Fibroblast of lung (primary cell): ENCODE data around the gene C17orf58. TPM values are rescaled to one million over a fixed set of nuclear protein-coding genes. Genes with fewer than 3 reads are reported as not detected.

Experiments
- DNase-seq, 2 donors: peaks; one replicate each; pipeline versions ENCODE4 v3.0.0 to v3.0.0-alpha.2; 2010; ENCODE audit warnings: low read depth in 2 of 2
- H2AFZ ChIP-seq: 2 replicates; pipeline ENCODE4 v1.5.1; 2012; ENCODE audit warnings: low read length, control low read depth, inconsistent platforms
- H3K27ac ChIP-seq: 2 replicates; pipeline ENCODE4 v1.5.1; 2011; ENCODE audit warnings: low read length, control low read depth; ENCODE audit not compliant: insufficient read depth
- H3K27me3 ChIP-seq: 2 replicates; pipeline ENCODE4 v1.5.1; 2011; ENCODE audit warnings: mild to moderate bottlenecking, low read length; ENCODE audit not compliant: control insufficient read depth, insufficient read depth
- H3K36me3 ChIP-seq: 2 replicates; pipeline ENCODE4 v1.5.1; 2011; ENCODE audit warnings: low read length; ENCODE audit not compliant: control insufficient read depth, insufficient read depth
- H3K4me1 ChIP-seq: 2 replicates; pipeline ENCODE4 v1.5.1; 2011; ENCODE audit warnings: low read length; ENCODE audit not compliant: control insufficient read depth, insufficient read depth; ENCODE audit errors: extremely low read depth
- H3K4me2 ChIP-seq: 2 replicates; pipeline ENCODE4 v1.5.1; 2011; ENCODE audit warnings: low read length, control low read depth; ENCODE audit not compliant: insufficient read depth; ENCODE audit errors: extremely low read depth
- H3K4me3 ChIP-seq, 4 experiments: fragments of 200-600 bp in 1 of 4; sonication (generic) in 1 of 4; replicated peaks in 1 of 4; 2 replicates each; pipeline ENCODE4 v1.5.1; 2011 to 2016; ENCODE audit warnings: low read length in 4 of 4, low read depth in 3 of 4, mild to moderate bottlenecking in 3 of 4, control low read depth in 2 of 4, inconsistent platforms in 1 of 4, mixed read lengths in 1 of 4; ENCODE audit not compliant: insufficient read depth in 1 of 4; ENCODE audit errors: control extremely low read depth in 1 of 4
- H3K79me2 ChIP-seq: 2 replicates; pipeline ENCODE4 v1.5.1; 2012; ENCODE audit warnings: mild to moderate bottlenecking, low read length, inconsistent platforms; ENCODE audit not compliant: control insufficient read depth, insufficient read depth
- H3K9ac ChIP-seq: 2 replicates; pipeline ENCODE4 v1.5.1; 2011; ENCODE audit warnings: mild to moderate bottlenecking, low read length, control low read depth; ENCODE audit not compliant: insufficient read depth
- H3K9me3 ChIP-seq: 2 replicates; pipeline ENCODE4 v1.5.1; 2012; ENCODE audit warnings: low read depth, low read length; ENCODE audit not compliant: control insufficient read depth, insufficient read depth
- H4K20me1 ChIP-seq: 2 replicates; pipeline ENCODE4 v1.5.1; 2011; ENCODE audit warnings: low read length; ENCODE audit not compliant: control insufficient read depth, insufficient read depth; ENCODE audit errors: extremely low read depth
- CTCF ChIP-seq, 2 donors: IDR thresholded peaks in 1 of 2; conservative IDR thresholded peaks in 1 of 2; 1 replicate in 1 of 2; 2 replicates in 1 of 2; pipeline ENCODE4 v1.5.1; 2011 to 2012; ENCODE audit warnings: low read length in 2 of 2, control low read depth in 1 of 2, inconsistent platforms in 1 of 2, low read depth in 1 of 2, mild to moderate bottlenecking in 1 of 2
- EZH2 ChIP-seq: IDR thresholded peaks from 2 replicates; pipeline ENCODE4 v1.5.1; 2012; ENCODE audit warnings: low read length, control low read depth, mild to moderate bottlenecking; ENCODE audit errors: missing control alignments
- polyA plus RNA-seq, 2 donors: library from polyadenylated mRNA; depleted of rRNA in 1 of 2; stranded (reverse) in 1 of 2; unstranded in 1 of 2; fragments of >200 nt; gene quantifications; 2 replicates each; pipeline ENCODE4 v1.2.1, GENCODE V29; 2011 to 2012; ENCODE audit warnings: missing spikeins in 1 of 2
- total RNA-seq: library from RNA; depleted of rRNA; stranded (reverse); fragments of >200 nt; gene quantifications from 2 replicates; pipeline ENCODE4 v1.2.1, GENCODE V29; 2014

C17orf58 gene
- total and polyA plus RNA-seq, 2 donors (not counting 1 experiment from before 2014, with no cell fraction given), result 10.6 to 17.0 TPM

GRCh38 chr17:67994817-67995569 lies 1.3 kb downstream of the C17orf58 start:
- no peaks in the 10 kb centered on the region for H4K20me1 ChIP-seq
- H3K27me3 ChIP-seq, result no peaks in the 10 kb centered on the region
- peak overlapping the region; percentile 98 for H3K4me2 ChIP-seq
- no peaks in the 10 kb centered on the region for H3K9me3 ChIP-seq
- peak overlapping the region; percentile 54 to 76 (median 57) for H3K4me3 ChIP-seq
- peak overlapping the region; percentile 52 for H3K9ac ChIP-seq
- H3K36me3 ChIP-seq, result no peaks in the 10 kb centered on the region
- H3K27ac ChIP-seq, result peak overlapping the region; percentile 34
- no peaks in the 10 kb centered on the region for H3K79me2 ChIP-seq
- DNase-seq, result peak; percentile 76 to 91
- TF ChIP-seq EZH2 (no peak), CTCF (conservative IDR thresholded peaks at IDR 0.05 in 1 of 2, IDR thresholded peaks at IDR 0.05 in 1 of 2; ENCODE audit: low read depth in 1 of 2, low read length in 2 of 2) (no peak)
- no peak overlapping the region for H2AFZ ChIP-seq
- H3K4me1 ChIP-seq, result peaks cover 9% of the 10 kb centered on the region

GRCh38 chr17:67993998-67994361 lies 2.3 kb downstream of the C17orf58 start:
- Histone ChIP-seq H3K4me1 (peaks cover 9% of the 10 kb centered on the region), H3K4me2 (peak overlapping the region; percentile 90), H2AFZ (peak overlapping the region; percentile 75), H3K9me3 (no peaks in the 10 kb centered on the region), H3K9ac (peak overlapping the region; percentile 81), H3K79me2 (no peaks in the 10 kb centered on the region), H3K4me3 (peak overlapping the region; percentile 64 to 76 (median 70)), H4K20me1 (no peaks in the 10 kb centered on the region), H3K36me3 (no peaks in the 10 kb centered on the region), H3K27me3 (no peaks in the 10 kb centered on the region), H3K27ac (peak overlapping the region; percentile 85)
- DNase-seq, result peak in 1 of 2 donors; percentile 31
- TF ChIP-seq EZH2, result no peak
- TF ChIP-seq CTCF (conservative IDR thresholded peaks at IDR 0.05 in 1 of 2, IDR thresholded peaks at IDR 0.05 in 1 of 2; ENCODE audit: low read depth in 1 of 2, low read length in 2 of 2), result no peak

GRCh38 chr17:67993153-67993997 lies 2.9 kb downstream of the C17orf58 start:
- Histone ChIP-seq H3K9me3 (no peaks in the 10 kb centered on the region), H3K4me1 (peaks cover 9% of the 10 kb centered on the region), H3K36me3 (no peaks in the 10 kb centered on the region), H4K20me1 (no peaks in the 10 kb centered on the region), H3K4me2 (peak overlapping the region; percentile 90), H3K27me3 (no peaks in the 10 kb centered on the region), H3K9ac (peak overlapping the region; percentile 81), H2AFZ (peak overlapping the region; percentile 81), H3K4me3 (peak overlapping the region; percentile 76 to 81 (median 80)), H3K27ac (peak overlapping the region; percentile 85), H3K79me2 (no peaks in the 10 kb centered on the region)
- TF ChIP-seq CTCF (conservative IDR thresholded peaks at IDR 0.05 in 1 of 2, IDR thresholded peaks at IDR 0.05 in 1 of 2; ENCODE audit: low read depth in 1 of 2, low read length in 2 of 2) (peak; percentile 2 to 3), EZH2 (no peak)
- peak; percentile 82 to 84 for DNase-seq
